IPS-18c (cell line): ENCODE results near the gene BRD2.

Experiments
- H3K4me3 ChIP-seq: 2 replicates; pipeline ENCODE4 v1.7.0; 2013; ENCODE audit warnings: low read depth, mild to moderate bottlenecking, low read length, moderate library complexity; ENCODE audit not compliant: insufficient read depth
- H3K9me3 ChIP-seq: one replicate; pipeline ENCODE4 v1.6.1; 2013; ENCODE audit warnings: mild to moderate bottlenecking, low read length, moderate library complexity; ENCODE audit not compliant: control insufficient read depth, insufficient read depth

Gene BRD2

DNA sequence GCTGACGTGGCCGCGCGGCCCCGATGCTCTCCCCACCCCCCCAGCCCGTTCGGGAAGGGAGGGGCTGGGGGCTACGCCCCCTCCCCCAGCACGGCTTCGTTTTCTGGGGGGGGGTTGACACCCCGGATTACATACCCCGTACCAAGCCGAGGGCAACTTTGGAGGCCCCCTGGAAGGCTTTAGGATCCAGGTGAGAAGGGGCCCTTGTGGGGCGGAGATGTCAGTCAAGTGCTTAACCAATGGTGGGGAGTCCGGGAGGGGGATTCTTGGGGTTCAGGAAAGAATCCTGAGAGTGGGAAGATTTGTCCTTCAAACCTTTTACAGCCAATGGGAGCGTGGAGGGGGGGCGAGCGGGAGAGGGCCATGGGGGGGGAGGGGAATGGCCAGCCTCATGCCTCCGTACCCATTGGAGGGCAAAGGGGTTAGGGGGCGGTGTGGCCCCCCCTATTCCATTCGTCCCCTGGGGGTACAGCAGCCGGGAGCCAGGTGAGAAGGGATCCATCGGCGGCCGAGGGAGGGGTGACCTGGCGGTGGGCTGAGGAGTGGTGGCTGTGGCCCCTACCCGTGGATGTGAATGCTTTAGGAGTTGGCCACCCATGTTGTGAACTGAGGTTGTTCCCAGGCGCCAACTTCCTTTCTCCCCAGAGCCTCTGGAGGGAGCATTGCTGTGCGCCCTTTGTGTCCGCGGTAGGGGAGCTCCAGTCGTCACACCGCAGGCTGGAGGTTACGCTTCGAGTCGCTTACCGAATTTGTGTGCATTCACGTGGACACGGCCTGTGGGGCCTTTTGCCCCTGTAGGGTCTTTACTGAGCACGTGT is 682 bp downstream of the BRD2 start:
- H3K9me3 ChIP-seq = no peaks in the 10 kb centered on the region
- peak overlapping the region; percentile 99 for H3K4me3 ChIP-seq

- Histone ChIP-seq H3K9me3 (no peaks in the 10 kb centered on the region), H3K4me3 (peak overlapping the region; percentile 99)
Observed at GRCh38 chr6:32969685-32970412, 1.5 kb downstream of the BRD2 start.

DNA sequence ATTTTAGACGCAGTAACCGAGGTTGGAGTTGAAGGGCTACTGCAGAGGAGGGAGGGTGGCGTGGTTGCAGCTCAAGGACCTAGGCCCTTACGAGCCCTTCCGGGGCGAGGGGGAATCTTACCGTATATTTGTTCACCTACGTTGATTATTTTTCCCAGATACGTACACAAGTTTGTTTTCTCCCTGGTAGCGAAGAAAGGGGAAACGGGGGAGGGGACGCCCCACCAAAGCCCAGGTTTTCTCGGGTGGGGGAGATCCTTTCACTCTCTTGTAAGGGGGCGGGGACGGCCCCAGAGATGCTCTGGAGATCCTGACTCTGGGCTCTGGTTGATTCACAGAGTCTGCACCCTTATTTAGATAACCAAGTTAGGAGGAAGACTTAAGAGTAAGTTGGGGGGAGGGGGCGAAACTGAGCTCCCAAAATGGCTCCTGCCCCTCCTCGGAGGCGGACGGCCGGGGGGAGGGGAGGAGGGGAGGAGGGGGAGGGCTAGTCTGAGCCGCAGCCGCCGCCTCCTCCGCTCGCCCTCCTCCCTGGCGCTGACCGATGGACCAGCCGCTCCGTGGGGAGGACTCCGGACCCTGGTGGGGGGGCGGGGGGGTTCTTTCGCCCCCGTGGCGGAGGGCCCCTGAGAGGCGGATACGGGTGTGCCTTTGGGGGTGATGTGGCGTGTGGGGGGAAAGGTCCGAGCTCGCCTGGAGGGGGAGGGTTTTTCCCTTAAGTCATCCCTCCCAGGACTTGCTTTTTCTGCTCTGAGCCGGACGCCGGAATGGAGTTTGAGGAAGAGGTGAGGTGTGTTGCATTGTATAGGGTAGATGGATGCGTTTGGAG is 2.2 kb downstream of the BRD2 start:
- peak overlapping the region; percentile 99 for H3K4me3 ChIP-seq
- H3K9me3 ChIP-seq = no peaks in the 10 kb centered on the region

- Histone ChIP-seq H3K4me3 (peak overlapping the region; percentile 99), H3K9me3 (no peaks in the 10 kb centered on the region)
Observed at GRCh38 chr6:32971242-32971580, 2.8 kb downstream of the BRD2 start.

DNA sequence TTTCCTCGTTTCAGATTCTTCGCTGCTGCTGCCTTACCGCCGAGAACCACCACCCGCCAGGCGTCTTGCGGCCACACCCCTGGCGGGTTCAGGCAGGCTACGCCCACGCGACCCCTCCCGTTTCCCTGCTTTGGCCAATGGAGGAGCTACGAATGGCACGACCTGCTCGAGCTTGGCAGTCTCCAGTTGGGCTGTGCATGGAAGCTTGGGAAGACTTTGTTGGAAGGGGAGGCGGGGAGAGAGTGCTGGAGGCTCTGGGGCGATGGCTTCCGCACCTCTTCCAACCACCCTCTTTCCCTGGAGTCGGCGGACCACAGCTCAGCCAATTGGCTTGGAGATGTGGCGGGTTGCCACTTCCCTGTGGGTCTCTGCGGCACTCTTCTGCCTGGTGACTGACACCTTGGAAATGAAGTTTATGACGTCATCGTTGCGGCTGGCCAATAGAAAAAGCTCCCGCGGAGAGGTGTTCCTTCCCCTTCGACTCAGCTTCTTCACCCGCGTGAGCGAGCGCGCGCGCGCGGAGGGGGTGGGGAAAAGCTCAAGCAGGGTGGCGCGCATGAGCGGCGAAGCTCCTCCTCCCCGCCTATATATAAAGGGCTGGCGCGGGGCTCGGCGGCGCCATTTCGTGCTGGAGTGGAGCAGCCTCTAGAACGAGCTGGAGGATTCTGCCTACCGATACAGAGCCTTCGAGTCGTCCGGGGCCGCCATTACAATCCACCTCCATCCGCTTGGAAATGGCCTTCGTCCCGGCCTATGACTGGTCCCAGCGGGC is 3.4 kb downstream of the BRD2 start:
- Histone ChIP-seq H3K9me3 (no peaks in the 10 kb centered on the region), H3K4me3 (peak overlapping the region; percentile 99)

DNA sequence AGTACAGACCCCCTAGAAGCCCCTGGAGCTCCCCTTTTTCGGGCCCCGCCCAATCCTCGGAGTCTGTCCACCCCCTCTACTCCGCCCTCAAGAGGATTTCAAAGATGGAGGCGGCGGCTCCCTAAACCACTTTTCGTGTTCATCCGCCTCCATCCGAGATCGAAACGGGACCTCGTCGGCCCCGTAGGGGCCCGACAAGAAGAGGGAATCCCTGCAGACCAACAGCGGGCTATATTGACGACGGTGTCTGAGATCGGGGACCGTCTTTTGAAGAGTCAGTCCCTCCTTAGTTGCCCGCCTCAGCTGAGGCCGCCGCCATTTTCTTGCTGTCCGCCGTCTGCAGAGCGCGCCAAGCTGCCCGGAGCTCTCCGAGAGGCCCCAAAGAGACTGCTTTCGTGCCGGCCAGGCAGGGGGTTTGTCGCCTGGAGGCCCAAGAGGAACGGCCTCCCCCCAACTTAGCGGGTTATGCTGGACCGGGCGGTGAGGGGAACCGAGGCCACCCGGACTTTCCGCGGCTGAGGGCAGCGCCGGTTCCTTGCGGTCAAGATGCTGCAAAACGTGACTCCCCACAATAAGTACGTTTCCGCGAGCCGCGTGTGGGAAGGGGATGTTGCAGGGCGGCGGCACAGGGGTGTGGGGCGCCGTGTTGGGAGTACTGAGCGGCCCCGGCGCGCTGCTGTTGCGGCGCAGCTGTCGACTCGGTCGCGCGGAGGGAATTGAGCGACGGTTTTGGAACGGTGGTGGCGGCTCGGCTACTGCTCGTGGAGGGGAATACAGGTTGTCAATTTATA is 4.2 kb downstream of the BRD2 start:
- peak overlapping the region; percentile 99 for H3K4me3 ChIP-seq
- no peaks in the 10 kb centered on the region for H3K9me3 ChIP-seq

DNA sequence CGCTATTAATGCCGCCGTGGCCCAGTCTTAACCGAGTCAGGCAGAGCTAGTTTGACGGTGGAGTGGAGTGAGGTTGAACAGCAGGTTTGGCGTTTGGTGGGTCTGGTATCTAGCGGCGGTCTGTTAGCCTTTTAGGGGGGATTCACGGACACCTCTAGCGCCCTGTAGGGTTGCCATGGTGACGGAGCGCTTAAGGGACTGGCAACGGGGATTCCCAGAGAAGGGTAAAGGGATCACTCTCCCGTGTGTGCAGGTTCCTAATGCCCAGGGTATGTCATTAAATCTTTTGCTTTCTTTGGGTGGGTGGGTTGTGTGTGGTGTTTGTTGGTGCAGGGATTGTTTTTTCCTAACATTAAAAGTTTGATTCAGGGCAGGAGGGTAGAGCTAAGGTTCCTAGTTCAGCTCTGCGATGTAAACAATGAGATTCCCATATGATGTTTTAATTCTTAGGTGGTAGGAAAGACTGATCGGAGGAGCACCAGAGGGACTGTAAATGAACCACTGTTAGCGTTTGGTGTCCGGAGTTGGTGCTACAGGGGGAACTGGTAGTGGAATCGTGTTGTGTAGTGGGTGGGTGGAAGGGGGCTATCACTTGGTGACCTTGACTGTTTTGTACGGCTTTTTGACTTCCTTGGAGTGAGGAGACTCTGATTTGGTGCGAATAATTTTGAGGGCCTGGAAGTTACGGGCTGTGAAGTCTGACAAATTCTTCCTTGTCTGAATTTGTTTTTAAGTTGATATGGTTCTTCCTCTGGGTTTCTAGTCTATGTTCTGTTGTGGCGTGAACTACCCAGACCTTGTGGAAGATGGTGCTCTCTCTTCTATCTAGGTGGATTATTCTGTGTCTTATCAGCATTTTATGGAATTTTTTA is 5.0 kb downstream of the BRD2 start:
- peak overlapping the region; percentile 99 for H3K4me3 ChIP-seq

GRCh38 chr6:32974016-32974333 is 5.6 kb downstream of the BRD2 start:
- Histone ChIP-seq H3K9me3 (no peaks in the 10 kb centered on the region), H3K4me3 (peak overlapping the region; percentile 99)

More for the DNA sequence above, 5.0 kb downstream of the BRD2 start:
- no peaks in the 10 kb centered on the region for H3K9me3 ChIP-seq

- Histone ChIP-seq H3K9me3 (no peaks in the 10 kb centered on the region), H3K4me3 (peak overlapping the region; percentile 99)
Observed at GRCh38 chr6:32974541-32975308, 6.3 kb downstream of the BRD2 start.

DNA sequence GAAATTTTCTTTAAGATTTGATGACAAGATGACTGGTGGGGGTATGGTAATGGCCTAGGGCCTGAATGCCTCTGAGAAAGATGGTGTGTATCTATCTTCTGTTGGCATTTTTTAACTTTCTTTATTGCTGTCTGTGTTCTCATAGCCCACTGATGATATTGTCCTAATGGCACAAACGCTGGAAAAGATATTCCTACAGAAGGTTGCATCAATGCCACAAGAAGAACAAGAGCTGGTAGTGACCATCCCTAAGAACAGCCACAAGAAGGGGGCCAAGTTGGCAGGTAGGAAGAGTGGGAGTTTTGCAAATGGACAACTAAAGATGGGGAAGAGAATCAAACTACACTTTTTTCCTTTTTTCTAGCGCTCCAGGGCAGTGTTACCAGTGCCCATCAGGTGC is 7.5 kb downstream of the BRD2 start:
- H3K9me3 ChIP-seq = no peaks in the 10 kb centered on the region
- no peak overlapping the region for H3K4me3 ChIP-seq

- Histone ChIP-seq H3K4me3 (no peak overlapping the region), H3K9me3 (peaks cover 2% of the 10 kb centered on the region)
Observed at GRCh38 chr6:32976334-32977069, 8.1 kb downstream of the BRD2 start.

- H3K4me3 ChIP-seq = no peak overlapping the region
Observed at GRCh38 chr6:32977272-32977952, 9.0 kb downstream of the BRD2 start.

GRCh38 chr6:32977953-32978324 is 9.5 kb downstream of the BRD2 start:
- Histone ChIP-seq H3K4me3 (no peak overlapping the region), H3K9me3 (peaks cover 2% of the 10 kb centered on the region)

More at GRCh38 chr6:32977272-32977952, 9.0 kb downstream of the BRD2 start:
- peaks cover 2% of the 10 kb centered on the region for H3K9me3 ChIP-seq
